Measurements from ENCODE around the gene TTC31. TPM values are rescaled to one million over a fixed set of nuclear protein-coding genes. Genes with fewer than 3 reads are reported as not detected.
"Not testable (repeated sequence)": the region's sequence is repeated elsewhere in the genome, so short reads cannot be mapped to it uniquely, and the experiment has no call there.

Gene TTC31
- total and polyA plus RNA-seq, 12 donors: 11.1 to 38.6 (median 20.9) TPM

DNA sequence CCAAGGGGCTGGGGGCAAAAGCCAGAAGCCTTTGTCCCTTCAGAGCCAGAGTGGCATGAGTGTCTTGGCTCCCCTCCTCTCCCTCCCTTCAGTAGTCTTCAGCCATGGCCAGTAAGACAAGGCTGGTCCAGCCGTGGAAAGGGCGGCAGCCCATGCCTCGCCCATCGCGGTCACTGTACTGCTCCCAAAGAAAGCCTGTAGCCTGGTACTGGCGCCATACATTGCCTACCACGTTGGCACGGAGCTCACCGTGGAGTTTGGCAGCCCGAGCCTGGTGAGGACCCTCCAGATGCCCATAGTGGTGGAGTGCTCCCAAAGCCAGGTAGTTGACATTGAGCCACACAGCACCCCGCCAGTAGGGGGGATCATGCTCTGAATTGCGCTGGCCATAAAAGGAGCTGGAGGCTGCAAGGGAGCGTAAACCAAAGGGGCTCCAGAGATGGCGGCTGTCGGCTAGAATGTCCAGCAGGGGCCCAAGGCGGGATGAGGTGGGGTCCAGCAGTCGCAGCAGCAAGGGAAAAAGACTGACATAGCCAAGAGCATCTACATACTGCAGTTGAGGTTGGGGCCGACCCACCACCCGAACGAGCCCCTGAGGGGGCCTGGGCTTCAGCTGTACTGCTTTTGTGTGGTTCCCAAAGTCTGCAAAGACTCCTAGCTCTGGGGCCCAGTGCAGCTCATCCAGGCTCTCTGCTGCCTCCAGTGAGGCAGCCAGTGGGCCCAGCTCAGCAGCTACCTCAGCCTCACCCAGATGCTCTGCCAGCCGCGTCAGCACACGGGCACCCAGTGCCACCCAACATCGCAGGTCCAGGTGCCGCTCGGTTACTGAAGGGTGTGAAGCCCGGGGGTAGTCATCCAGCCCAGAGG lies 21.5 kb upstream of the TTC31 start:
- intact Hi-C loops (cut with DNase I): no loop called here
- TF ChIP-seq, protein P1, sequence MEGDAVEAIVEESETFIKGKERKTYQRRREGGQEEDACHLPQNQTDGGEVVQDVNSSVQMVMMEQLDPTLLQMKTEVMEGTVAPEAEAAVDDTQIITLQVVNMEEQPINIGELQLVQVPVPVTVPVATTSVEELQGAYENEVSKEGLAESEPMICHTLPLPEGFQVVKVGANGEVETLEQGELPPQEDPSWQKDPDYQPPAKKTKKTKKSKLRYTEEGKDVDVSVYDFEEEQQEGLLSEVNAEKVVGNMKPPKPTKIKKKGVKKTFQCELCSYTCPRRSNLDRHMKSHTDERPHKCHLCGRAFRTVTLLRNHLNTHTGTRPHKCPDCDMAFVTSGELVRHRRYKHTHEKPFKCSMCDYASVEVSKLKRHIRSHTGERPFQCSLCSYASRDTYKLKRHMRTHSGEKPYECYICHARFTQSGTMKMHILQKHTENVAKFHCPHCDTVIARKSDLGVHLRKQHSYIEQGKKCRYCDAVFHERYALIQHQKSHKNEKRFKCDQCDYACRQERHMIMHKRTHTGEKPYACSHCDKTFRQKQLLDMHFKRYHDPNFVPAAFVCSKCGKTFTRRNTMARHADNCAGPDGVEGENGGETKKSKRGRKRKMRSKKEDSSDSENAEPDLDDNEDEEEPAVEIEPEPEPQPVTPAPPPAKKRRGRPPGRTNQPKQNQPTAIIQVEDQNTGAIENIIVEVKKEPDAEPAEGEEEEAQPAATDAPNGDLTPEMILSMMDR (IDR thresholded peaks at IDR 0.05): peak in 1 of 6 experiments; percentile 17
- no peak for TF ChIP-seq POLR2A (IDR thresholded peaks at IDR 0.05)
- H3K27me3 ChIP-seq: no peaks in the 10 kb centered on the region

DNA sequence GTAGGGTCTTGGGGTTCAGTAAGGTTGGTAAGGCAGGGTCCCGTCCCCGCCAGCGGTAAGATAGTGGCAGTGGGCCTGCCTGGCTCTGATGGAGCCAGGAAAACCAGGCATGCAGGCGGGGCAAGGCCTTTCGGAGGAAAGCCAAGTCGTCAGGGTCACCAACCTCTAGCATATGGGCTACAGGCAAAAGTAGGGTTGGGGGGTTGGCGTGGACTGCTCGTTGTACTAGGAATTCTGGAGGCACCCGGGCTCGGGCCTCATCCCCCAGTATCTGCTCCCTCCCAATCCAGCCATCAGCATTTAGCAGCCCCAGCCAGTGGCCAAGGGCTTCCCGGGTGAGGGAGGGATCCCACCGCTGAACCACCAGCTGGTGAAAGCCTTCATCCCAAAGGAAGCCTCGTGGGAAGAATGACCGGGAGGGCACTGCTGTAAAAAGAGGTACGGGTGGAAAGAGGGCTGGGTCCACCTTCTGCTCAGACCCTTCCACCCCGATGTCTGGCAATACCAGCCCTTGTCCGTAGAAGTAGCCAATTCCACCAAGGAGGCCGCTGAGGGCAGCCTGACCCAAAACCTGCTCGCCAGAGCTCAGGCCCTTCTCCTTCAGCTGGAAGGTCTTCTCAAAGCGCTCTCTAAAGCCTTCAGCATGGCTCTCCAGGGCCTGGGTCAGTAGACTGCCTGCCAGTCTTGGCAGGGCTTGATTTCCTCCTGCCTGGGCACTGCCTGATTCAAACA lies 20.7 kb upstream of the TTC31 start:
- H3K9me3 ChIP-seq (replicated peaks in 1 of 3): no peaks in the 10 kb centered on the region
- 90 to 92% (median 91%) methylated on average over 14 to 20 of the region's 20 CpGs for WGBS, 4 donors
- H3K27ac ChIP-seq: no peak overlapping the region
- H3K36me3 ChIP-seq (replicated peaks in 1 of 2): peaks cover 0 to 20% of the 10 kb centered on the region in 2 donors
- intact Hi-C loops (cut with DNase I): no loop called here
- no peak overlapping the region for H3K4me3 ChIP-seq
- H3K27me3 ChIP-seq: no peaks in the 10 kb centered on the region
- TF ChIP-seq POLR2A (IDR thresholded peaks at IDR 0.05): no peak
- H3K4me1 ChIP-seq (replicated peaks in 1 of 2): peaks cover 13 to 25% of the 10 kb centered on the region in 2 donors
- DNase-seq: no peak

More for the DNA sequence above, 21.5 kb upstream of the TTC31 start:
- H3K27ac ChIP-seq: no peak overlapping the region
- H3K9me3 ChIP-seq (replicated peaks in 1 of 3): no peaks in the 10 kb centered on the region
- peaks cover 0 to 20% of the 10 kb centered on the region in 2 donors for H3K36me3 ChIP-seq (replicated peaks in 1 of 2)
- WGBS, 4 donors: 89 to 96% (median 92%) methylated on average over 18 to 27 of the region's 27 CpGs
- no peak for DNase-seq
- H3K4me3 ChIP-seq: no peak overlapping the region
- peaks cover 13 to 32% of the 10 kb centered on the region in 2 donors for H3K4me1 ChIP-seq (replicated peaks in 1 of 2)

DNA sequence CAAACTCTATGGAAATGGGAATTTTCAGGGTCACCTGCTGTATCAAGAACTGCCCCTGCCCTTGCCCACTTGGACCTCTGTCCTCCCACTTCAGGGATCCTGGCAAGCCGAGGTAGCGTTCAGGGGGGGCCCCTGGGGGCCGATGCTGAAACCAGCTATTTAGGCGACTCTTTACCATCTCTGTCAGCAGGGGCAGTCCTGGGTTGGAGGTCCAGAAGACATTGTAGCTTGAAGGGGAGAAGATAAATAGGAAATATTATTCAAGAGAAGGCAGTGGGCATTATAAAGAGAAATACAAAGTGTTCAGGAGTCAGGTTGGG lies 20.1 kb upstream of the TTC31 start:
- Histone ChIP-seq H3K4me3 (no peak overlapping the region), H3K27ac (no peak overlapping the region), H3K27me3 (no peaks in the 10 kb centered on the region), H3K4me1 (replicated peaks in 1 of 2) (peaks cover 13 to 25% of the 10 kb centered on the region in 2 donors), H3K36me3 (replicated peaks in 1 of 2) (peaks cover 0 to 20% of the 10 kb centered on the region in 2 donors), H3K9me3 (replicated peaks in 1 of 3) (no peaks in the 10 kb centered on the region)
- intact Hi-C loops (cut with DNase I): no loop called here
- DNase-seq: no peak
- TF ChIP-seq, protein P1 (IDR thresholded peaks at IDR 0.05): no peak
- no peak for TF ChIP-seq POLR2A (IDR thresholded peaks at IDR 0.05)
- WGBS, 4 donors: 74 to 89% (median 79%) methylated on average over 4 of the region's 4 CpGs

DNA sequence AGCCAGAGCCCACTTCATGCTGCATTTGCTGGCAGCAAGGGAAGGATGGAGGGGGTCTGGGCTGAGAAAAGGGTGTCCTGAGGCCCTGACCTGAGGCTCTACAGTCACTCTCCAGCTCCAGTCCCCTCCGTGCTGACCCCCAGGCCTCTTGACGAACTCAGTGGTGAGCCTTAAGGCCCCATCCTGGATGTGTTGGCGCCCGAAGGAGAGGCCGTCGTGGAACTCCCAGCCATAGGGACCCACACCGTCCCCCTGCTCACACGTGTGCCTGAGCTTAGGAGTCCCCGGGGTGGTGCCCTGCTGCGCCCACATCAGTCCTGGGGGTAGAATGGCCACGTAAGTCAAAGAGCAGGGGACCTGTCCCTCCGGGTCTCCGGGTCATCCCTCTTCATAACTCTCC lies 18.5 kb upstream of the TTC31 start:
- no peaks in the 10 kb centered on the region for H3K9me3 ChIP-seq (replicated peaks in 1 of 3)
- peak overlapping the region in 3 of 5 donors; percentile 84 to 88 (median 87) for H3K27ac ChIP-seq
- H3K27me3 ChIP-seq: no peaks in the 10 kb centered on the region
- intact Hi-C loops (cut with DNase I): no loop called here
- peaks cover 0 to 20% of the 10 kb centered on the region in 2 donors for H3K36me3 ChIP-seq (replicated peaks in 1 of 2)
- no peak for TF ChIP-seq POLR2A (IDR thresholded peaks at IDR 0.05)
- TF ChIP-seq, protein P1 (IDR thresholded peaks at IDR 0.05): no peak
- H3K4me1 ChIP-seq (replicated peaks in 1 of 2): peaks cover 6 to 17% of the 10 kb centered on the region in 2 donors
- WGBS, 4 donors: 0 to 5% (median 4%) methylated on average over 4 to 13 of the region's 13 CpGs
- peak overlapping the region; percentile 66 to 98 (median 90) for H3K4me3 ChIP-seq
- DNase-seq: no peak

DNA sequence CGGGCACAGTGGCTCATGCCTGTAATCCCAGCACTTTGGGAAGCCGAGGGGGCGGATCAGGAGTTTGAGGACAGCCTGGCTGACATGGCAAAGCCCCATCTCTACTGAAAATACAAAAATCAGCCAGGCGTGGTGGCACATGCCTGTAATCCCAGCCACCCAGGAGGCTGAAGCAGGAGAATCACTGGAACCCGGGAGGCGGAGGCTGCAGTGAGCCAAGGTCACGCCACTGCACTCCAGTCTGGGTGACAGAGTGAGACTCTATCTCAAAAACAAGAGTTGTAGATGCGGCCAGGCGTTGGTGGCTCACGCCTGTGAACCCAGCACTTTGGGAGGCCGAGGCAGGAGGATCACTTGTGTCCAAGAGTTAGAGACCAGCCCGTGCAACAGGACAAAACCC lies 12.1 kb upstream of the TTC31 start:
- WGBS, 4 donors: 87 to 91% (median 89%) methylated on average over 8 to 12 of the region's 12 CpGs
- not testable (repeated sequence) for DNase-seq

More for the DNA sequence above, 12.1 kb upstream of the TTC31 start:
- H3K9me3 ChIP-seq (replicated peaks in 1 of 3); H3K4me3 ChIP-seq; H3K27me3 ChIP-seq; intact Hi-C loops (cut with DNase I): not testable (repeated sequence)
- Histone ChIP-seq H3K4me1 (replicated peaks in 1 of 2) (peaks cover 9 to 21% of the 10 kb centered on the region in 2 donors), H3K36me3 (replicated peaks in 1 of 2) (peaks cover 0 to 15% of the 10 kb centered on the region in 2 donors), H3K27ac (peak overlapping the region in 1 of 5 donors; percentile 27)
